Endodermal cell (in vitro differentiated cells): ENCODE results near the gene IST1. TPM values are rescaled to one million over a fixed set of nuclear protein-coding genes. Genes with fewer than 3 reads are reported as not detected.

ENCODE experiments used
- DNase-seq: peaks from one replicate; pipeline ENCODE4 v3.0.0-alpha.2; 2017
- H3K27ac ChIP-seq: 2 replicates; pipeline ENCODE4 v1.5.1; 2013; ENCODE audit warnings: mild to moderate bottlenecking, low read depth, low read length, moderate library complexity
- H3K27me3 ChIP-seq: 2 replicates; pipeline ENCODE4 v1.6.1; 2013; ENCODE audit warnings: mild to moderate bottlenecking, low read length, moderate library complexity; ENCODE audit not compliant: insufficient read depth, control insufficient read depth, poor library complexity, severe bottlenecking
- H3K36me3 ChIP-seq: 2 replicates; pipeline ENCODE4 v1.7.0; 2013; ENCODE audit warnings: mild to moderate bottlenecking, low read length, moderate library complexity; ENCODE audit not compliant: control insufficient read depth, insufficient read depth
- H3K4me1 ChIP-seq: one replicate; pipeline ENCODE4 v1.7.0; 2013; ENCODE audit warnings: low read length; ENCODE audit not compliant: control insufficient read depth, insufficient read depth
- H3K4me3 ChIP-seq: 2 replicates; pipeline ENCODE4 v1.5.1; 2013; ENCODE audit warnings: mild to moderate bottlenecking, low read length, moderate library complexity
- H3K9ac ChIP-seq: 2 replicates; pipeline ENCODE4 v1.6.1; 2013; ENCODE audit warnings: mild to moderate bottlenecking, low read length, moderate library complexity; ENCODE audit not compliant: poor library complexity, severe bottlenecking; ENCODE audit errors: extremely low read depth
- H3K9me3 ChIP-seq: 2 replicates; pipeline ENCODE4 v1.6.1; 2013; ENCODE audit warnings: mild to moderate bottlenecking, low read length, moderate library complexity; ENCODE audit not compliant: control insufficient read depth
- H3K27ac Mint-ChIP-seq: 2 replicates; pipeline ENCODE4 v1.8.0; 2020; ENCODE audit warnings: mixed read lengths
- H3K27me3 Mint-ChIP-seq: 2 replicates; pipeline ENCODE4 v1.8.0; 2021; ENCODE audit warnings: mild to moderate bottlenecking, mixed read lengths; ENCODE audit not compliant: insufficient read depth
- H3K36me3 Mint-ChIP-seq: 2 replicates; pipeline ENCODE4 v1.8.0; 2020; ENCODE audit warnings: low read depth, mixed read lengths
- H3K4me1 Mint-ChIP-seq: 2 replicates; pipeline ENCODE4 v1.8.0; 2020; ENCODE audit warnings: mixed read lengths
- H3K4me3 Mint-ChIP-seq: 2 replicates; pipeline ENCODE4 v1.8.0; 2020; ENCODE audit warnings: mild to moderate bottlenecking, moderate library complexity, mixed read lengths
- H3K9me3 Mint-ChIP-seq: 2 replicates; pipeline ENCODE4 v1.8.0; 2020; ENCODE audit warnings: mild to moderate bottlenecking, mixed read lengths
- CTCF ChIP-seq: fragments of 200-600 bp; sonication (generic); conservative IDR thresholded peaks from 2 replicates; pipeline ENCODE4 v1.5.0; 2021; ENCODE audit warnings: antibody characterized with exemption, mild to moderate bottlenecking
- WGBS, 2 experiments: methylation state at CpG; one replicate each; pipeline versions ENCODE4 v1.1.5 to v1.1.7; 2013; ENCODE audit warnings: missing lambda C conversion rate in 2 of 2, mixed read lengths in 1 of 2; ENCODE audit not compliant: insufficient coverage in 1 of 2, insufficient read length in 1 of 2; 5-methylcytosine and 5-hydroxymethylcytosine counted together
- total RNA-seq, 2 donors: library from RNA; stranded (reverse); fragmentation: NEBNext Ultra II Directional in 1 of 2; extraction: Animal tissue kit (Norgen Biotek cat#: 25700) in 1 of 2; gene quantifications; 2 replicates in 1 of 2; 3 replicates in 1 of 2; pipeline ENCODE4 v1.2.1, GENCODE V29; 2021

IST1 gene
- total RNA-seq, 2 donors from 2014 or later: 259 to 319 TPM

- DNase-seq: no peak
- H3K27me3 Mint-ChIP-seq: peaks cover 2% of the 10 kb centered on the region
- no peaks in the 10 kb centered on the region for H3K9me3 Mint-ChIP-seq
- H3K4me1 Mint-ChIP-seq: no peaks in the 10 kb centered on the region
- no peak for TF ChIP-seq CTCF
- no peaks in the 10 kb centered on the region for H3K36me3 ChIP-seq
- H3K27ac ChIP-seq: no peak overlapping the region
- 75 to 84% methylated on average over 2 of the region's 2 CpGs for WGBS, 2 experiments
- no peak overlapping the region for H3K4me3 ChIP-seq
- H3K9me3 ChIP-seq: no peaks in the 10 kb centered on the region
- no peak overlapping the region for H3K27ac Mint-ChIP-seq
- H3K27me3 ChIP-seq: no peaks in the 10 kb centered on the region
- no peak overlapping the region for H3K4me3 Mint-ChIP-seq
- H3K9ac ChIP-seq: no peak overlapping the region
- H3K36me3 Mint-ChIP-seq: no peaks in the 10 kb centered on the region
- no peaks in the 10 kb centered on the region for H3K4me1 ChIP-seq
Measured at GRCh38 chr16:71943887-71944286, 48.6 kb downstream of the IST1 start.

GRCh38 chr16:71945616-71946015 is 50.3 kb downstream of the IST1 start:
- no peak for DNase-seq
- Histone ChIP-seq H3K27me3 (no peaks in the 10 kb centered on the region), H3K27ac (no peak overlapping the region), H3K36me3 (no peaks in the 10 kb centered on the region), H3K4me1 (no peaks in the 10 kb centered on the region), H3K4me3 (no peak overlapping the region), H3K9ac (no peak overlapping the region), H3K9me3 (no peaks in the 10 kb centered on the region)
- H3K27me3 Mint-ChIP-seq: no peaks in the 10 kb centered on the region
- 71 to 76% methylated on average over 4 to 5 of the region's 6 CpGs for WGBS, 2 experiments
- no peak overlapping the region for H3K4me3 Mint-ChIP-seq
- H3K27ac Mint-ChIP-seq: no peak overlapping the region
- H3K36me3 Mint-ChIP-seq: no peaks in the 10 kb centered on the region
- H3K4me1 Mint-ChIP-seq: no peaks in the 10 kb centered on the region
- H3K9me3 Mint-ChIP-seq: no peaks in the 10 kb centered on the region
- no peak for TF ChIP-seq CTCF

GRCh38 chr16:71952825-71953224 is 57.5 kb downstream of the IST1 start:
- H3K36me3 Mint-ChIP-seq: no peaks in the 10 kb centered on the region
- H3K4me3 Mint-ChIP-seq: no peak overlapping the region
- no peak overlapping the region for H3K27ac ChIP-seq
- H3K4me3 ChIP-seq: no peak overlapping the region
- no peaks in the 10 kb centered on the region for H3K36me3 ChIP-seq
- no peak for DNase-seq
- no peaks in the 10 kb centered on the region for H3K4me1 Mint-ChIP-seq
- no peak overlapping the region for H3K27ac Mint-ChIP-seq
- TF ChIP-seq CTCF: no peak
- H3K9ac ChIP-seq: no peak overlapping the region
- no peaks in the 10 kb centered on the region for H3K9me3 ChIP-seq
- no peaks in the 10 kb centered on the region for H3K9me3 Mint-ChIP-seq
- peaks cover 15% of the 10 kb centered on the region for H3K27me3 Mint-ChIP-seq
- peaks cover 3% of the 10 kb centered on the region for H3K4me1 ChIP-seq
- H3K27me3 ChIP-seq: no peaks in the 10 kb centered on the region
- 71 to 74% methylated on average over 5 of the region's 5 CpGs for WGBS, 2 experiments
